HepG2 (cell line): ENCODE results near the gene PLCXD1. TPM values are rescaled to one million over a fixed set of nuclear protein-coding genes. Genes with fewer than 3 reads are reported as not detected.

Experiments used
- ATAC-seq: fragments of 200-7000 bp; cut with Tn5 transposase; 3 replicates; pipeline ENCODE4 v1.9.1; 2020; ENCODE audit warnings: mild to moderate bottlenecking, moderate library complexity
- BruUV-seq: library from RNA; stranded (reverse); fragments of 400-500 nt; replicated peaks from 2 replicates; lab custom pipeline; 2021; lab: Mats Ljungman, UMichigan
- CTCF ChIA-PET: fragments of 300-600 bp; formaldehyde crosslinking; extraction: SDS; loops from one replicate; lab custom pipeline; 2021; ENCODE audit warnings: low total read pairs, inconsistent platforms, low intra/inter-chr PET ratio; lab: Yijun Ruan, JAX
- POLR2A ChIA-PET: fragments of 350-600 bp; sonication (Branson Sonifier 250); formaldehyde crosslinking; loops from one replicate; lab custom pipeline; 2020; ENCODE audit warnings: antibody characterized with exemption, inconsistent platforms; lab: Yijun Ruan, JAX
- DNase-seq: peaks from one replicate; pipeline ENCODE4 v3.0.0-alpha.2; 2015; ENCODE audit warnings: low spot score
- FAIRE-seq: peaks from 3 replicates; lab custom pipeline; 2011; peaks lifted over from hg19 to GRCh38; lab: Jason Lieb, UNC
- H2AFZ ChIP-seq: one replicate; pipeline ENCODE4 v1.6.1; 2011; ENCODE audit warnings: low read length, inconsistent platforms
- H3K27ac ChIP-seq: fragments of 300-600 bp; 3 replicates; pipeline ENCODE4 v1.8.0; 2011; ENCODE audit warnings: mixed run types, mild to moderate bottlenecking, mixed read lengths, low read length, inconsistent platforms; ENCODE audit not compliant: insufficient read depth; ENCODE audit errors: extremely low read length
- H3K27me3 ChIP-seq, 2 experiments: fragments of 200-600 bp in 1 of 2; 2 replicates in 1 of 2; 3 replicates in 1 of 2; pipeline versions ENCODE4 v1.6.0 to v1.8.0; 2011; ENCODE audit warnings: low read length in 2 of 2, mild to moderate bottlenecking in 2 of 2, moderate library complexity in 2 of 2, inconsistent platforms in 1 of 2; ENCODE audit not compliant: insufficient read depth in 2 of 2, control insufficient read depth in 1 of 2
- H3K36me3 ChIP-seq, 2 experiments: fragments of 200-600 bp in 1 of 2; replicated peaks in 1 of 2; 2 replicates in 1 of 2; 3 replicates in 1 of 2; pipeline versions ENCODE4 v1.5.1 to v1.8.0; 2011; ENCODE audit warnings: low read length in 2 of 2, inconsistent platforms in 1 of 2; ENCODE audit not compliant: insufficient read depth in 2 of 2, control insufficient read depth in 1 of 2
- H3K4me1 ChIP-seq: 2 replicates; pipeline ENCODE4 v1.5.1; 2012; ENCODE audit warnings: low read length, inconsistent platforms; ENCODE audit not compliant: insufficient read depth
- H3K4me2 ChIP-seq: 2 replicates; pipeline ENCODE4 v1.6.0; 2011; ENCODE audit warnings: low read depth, low read length, inconsistent platforms
- H3K4me3 ChIP-seq, 3 experiments: fragments of 200-600 bp in 1 of 3; sonication (generic), shearing (Covaris generic) in 1 of 3; replicated peaks in 1 of 3; 2 replicates each; pipeline ENCODE4 v1.5.1; 2011 to 2016; ENCODE audit warnings: low read length in 3 of 3, inconsistent platforms in 2 of 3, low read depth in 2 of 3, mild to moderate bottlenecking in 2 of 3, control low read depth in 1 of 3, mixed read lengths in 1 of 3; ENCODE audit not compliant: insufficient read depth in 1 of 3
- H3K79me2 ChIP-seq: one replicate; pipeline ENCODE4 v1.6.1; 2011; ENCODE audit warnings: low read length, inconsistent platforms; ENCODE audit not compliant: insufficient read depth
- H3K9ac ChIP-seq: 2 replicates; pipeline ENCODE4 v1.6.0; 2011; ENCODE audit warnings: mild to moderate bottlenecking, low read depth, low read length, inconsistent platforms; ENCODE audit not compliant: insufficient read depth
- H3K9me3 ChIP-seq: 2 replicates; pipeline ENCODE4 v1.5.1; 2012; ENCODE audit warnings: mild to moderate bottlenecking, low read length
- H4K20me1 ChIP-seq: 2 replicates; pipeline ENCODE4 v1.6.0; 2011; ENCODE audit warnings: inconsistent platforms, mild to moderate bottlenecking, low read length, moderate library complexity; ENCODE audit not compliant: insufficient read depth
- AGO2 ChIP-seq: fragments of 200-400 bp; formaldehyde crosslinking; optimal IDR thresholded peaks from 2 replicates; pipeline ENCODE3; 2017; ENCODE audit warnings: mild to moderate bottlenecking, low read depth, low read length, moderate library complexity
- PHF5A ChIP-seq: IDR thresholded peaks from one replicate; pipeline ENCODE4 v1.6.1; 2018; ENCODE audit warnings: low read depth, missing genetic modification reagents; ENCODE audit not compliant: unreplicated experiment
- RBFOX2 ChIP-seq: fragments of 200-400 bp; formaldehyde crosslinking; IDR thresholded peaks from 2 replicates; pipeline ENCODE4 v1.6.1; 2017; ENCODE audit warnings: low read depth, mild to moderate bottlenecking, low read length
- WGBS: methylation state at CpG from one replicate; pipeline ENCODE4 v1.1.6; 2017; ENCODE audit warnings: low lambda C conversion rate; 5-methylcytosine and 5-hydroxymethylcytosine counted together
- in situ Hi-C: cut with HindIII; loops from 2 replicates; pipeline ENCODE4 v1.10.0; 2017; ENCODE audit warnings: low pct_unique_long_range_greater_than_20kb; ENCODE audit not compliant: extremely low pct_ligation_motif_present
- intact Hi-C: fragments of 100-400 bp; cut with micrococcal nuclease; formaldehyde crosslinking; loops from one replicate; pipeline ENCODE4 v1.10.0; 2022; ENCODE audit not compliant: unreplicated experiment
- polyA plus RNA-seq, 8 experiments: library from polyadenylated mRNA; depleted of rRNA in 3 of 8; stranded (reverse) in 7 of 8; unstranded in 1 of 8; fragments of >200 nt; fragmentation: Illumina TruSeq in 4 of 8; extraction: Trizol in 4 of 8; gene quantifications; 2 replicates each; pipeline versions ENCODE4 v1.2.1 to v1.2.3, GENCODE V29; 2011 to 2016; ENCODE audit warnings: low read depth in 4 of 8, missing spikeins in 1 of 8, mixed read lengths in 1 of 8; ENCODE audit not compliant: insufficient read depth in 1 of 8
- total RNA-seq, 5 experiments: library from RNA; depleted of rRNA; stranded (reverse); fragments of >200 nt; fragmentation: Illumina TruSeq; extraction: Trizol; gene quantifications; 2 replicates each; pipeline ENCODE4 v1.2.3, GENCODE V29; 2016; ENCODE audit warnings: low read depth in 1 of 5
- TF ChIP-seq, protein P1 (sequence below): sonication (generic); formaldehyde crosslinking; IDR thresholded peaks from 2 replicates; pipeline ENCODE4 v1.4.0; 2020; ENCODE audit warnings: missing genetic modification reagents, borderline replicate concordance

The PLCXD1 gene
- total and polyA plus RNA-seq, 2 of the 13 experiments (the other 11 are each of a cell fraction or from before 2014, with no cell fraction given) = 87.7 to 153 TPM

DNA sequence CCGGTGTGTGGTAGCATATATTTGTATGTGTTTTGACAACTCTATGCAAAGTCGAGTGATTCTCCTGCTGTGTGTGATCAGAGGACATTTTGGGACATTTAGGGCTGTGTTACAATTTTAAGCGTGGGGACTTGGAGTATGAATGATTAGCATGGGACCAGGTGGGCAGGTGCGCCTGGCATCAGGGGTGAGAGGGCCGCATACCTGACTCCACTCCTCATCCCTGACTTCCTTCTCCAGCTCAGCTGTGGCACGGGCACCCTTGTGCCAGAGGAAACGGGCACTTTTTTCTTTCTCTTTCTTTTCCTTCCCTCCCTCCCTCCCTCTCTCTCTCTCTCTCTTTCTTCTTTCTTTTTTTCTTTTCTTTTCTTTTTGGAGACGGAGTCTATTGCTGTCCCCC, 15.7 kb upstream of the PLCXD1 start (continued):
- no peak for TF ChIP-seq PHF5A

DNA sequence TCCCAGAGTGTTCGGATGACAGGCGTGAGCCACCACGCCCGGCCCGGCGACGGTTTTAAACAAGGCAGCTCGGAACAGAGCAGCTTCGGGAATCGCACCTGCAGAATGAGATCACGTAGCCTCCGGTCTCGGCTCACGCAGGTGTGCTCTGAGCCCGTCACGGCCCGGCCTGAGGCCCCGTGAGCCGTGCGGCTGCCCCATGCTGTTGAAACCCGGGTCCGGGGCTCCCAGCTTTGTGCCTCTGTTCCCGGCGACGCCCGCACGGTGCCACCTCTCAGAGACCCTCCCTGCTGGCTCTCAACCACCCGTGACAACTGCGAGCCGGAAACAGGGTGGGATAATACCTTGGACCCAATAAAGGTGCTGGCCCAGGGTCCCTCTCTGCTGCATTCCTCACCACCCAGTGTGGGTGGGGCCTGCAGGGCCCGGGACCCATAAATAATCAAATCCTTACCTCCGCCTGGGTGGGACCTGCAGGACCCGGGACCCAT, 13.4 kb upstream of the PLCXD1 start:
- ChIA-PET CTCF (no interaction called here), POLR2A (no interaction called here)
- Histone ChIP-seq H3K4me1 (peaks cover 34% of the 10 kb centered on the region), H3K4me2 (no peak overlapping the region), H3K9me3 (no peaks in the 10 kb centered on the region), H3K36me3 (no peaks in the 10 kb centered on the region), H2AFZ (no peak overlapping the region), H3K27ac (no peak overlapping the region), H3K27me3 (no peaks in the 10 kb centered on the region), H3K4me3 (no peak overlapping the region), H3K79me2 (no peaks in the 10 kb centered on the region), H4K20me1 (no peaks in the 10 kb centered on the region), H3K9ac (no peak overlapping the region)
- TF ChIP-seq RBFOX2 (0 out of 2 replicates have a peak, but pooled peaks have one; percentile 32), AGO2 (peak; percentile 19)
- TF ChIP-seq, protein P1, sequence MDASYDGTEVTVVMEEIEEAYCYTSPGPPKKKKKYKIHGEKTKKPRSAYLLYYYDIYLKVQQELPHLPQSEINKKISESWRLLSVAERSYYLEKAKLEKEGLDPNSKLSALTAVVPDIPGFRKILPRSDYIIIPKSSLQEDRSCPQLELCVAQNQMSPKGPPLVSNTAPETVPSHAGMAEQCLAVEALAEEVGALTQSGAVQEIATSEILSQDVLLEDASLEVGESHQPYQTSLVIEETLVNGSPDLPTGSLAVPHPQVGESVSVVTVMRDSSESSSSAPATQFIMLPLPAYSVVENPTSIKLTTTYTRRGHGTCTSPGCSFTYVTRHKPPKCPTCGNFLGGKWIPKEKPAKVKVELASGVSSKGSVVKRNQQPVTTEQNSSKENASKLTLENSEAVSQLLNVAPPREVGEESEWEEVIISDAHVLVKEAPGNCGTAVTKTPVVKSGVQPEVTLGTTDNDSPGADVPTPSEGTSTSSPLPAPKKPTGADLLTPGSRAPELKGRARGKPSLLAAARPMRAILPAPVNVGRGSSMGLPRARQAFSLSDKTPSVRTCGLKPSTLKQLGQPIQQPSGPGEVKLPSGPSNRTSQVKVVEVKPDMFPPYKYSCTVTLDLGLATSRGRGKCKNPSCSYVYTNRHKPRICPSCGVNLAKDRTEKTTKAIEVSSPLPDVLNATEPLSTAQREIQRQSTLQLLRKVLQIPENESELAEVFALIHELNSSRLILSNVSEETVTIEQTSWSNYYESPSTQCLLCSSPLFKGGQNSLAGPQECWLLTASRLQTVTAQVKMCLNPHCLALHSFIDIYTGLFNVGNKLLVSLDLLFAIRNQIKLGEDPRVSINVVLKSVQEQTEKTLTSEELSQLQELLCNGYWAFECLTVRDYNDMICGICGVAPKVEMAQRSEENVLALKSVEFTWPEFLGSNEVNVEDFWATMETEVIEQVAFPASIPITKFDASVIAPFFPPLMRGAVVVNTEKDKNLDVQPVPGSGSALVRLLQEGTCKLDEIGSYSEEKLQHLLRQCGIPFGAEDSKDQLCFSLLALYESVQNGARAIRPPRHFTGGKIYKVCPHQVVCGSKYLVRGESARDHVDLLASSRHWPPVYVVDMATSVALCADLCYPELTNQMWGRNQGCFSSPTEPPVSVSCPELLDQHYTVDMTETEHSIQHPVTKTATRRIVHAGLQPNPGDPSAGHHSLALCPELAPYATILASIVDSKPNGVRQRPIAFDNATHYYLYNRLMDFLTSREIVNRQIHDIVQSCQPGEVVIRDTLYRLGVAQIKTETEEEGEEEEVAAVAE (CRISPR knock-in tag) = no peak
- ATAC-seq (no peak), DNase-seq (no peak), FAIRE-seq (no peak)
- intact Hi-C loops = no loop called here
- in situ Hi-C loops = no loop called here
- BruUV-seq = no TSS peak
- WGBS = 95% methylated on average over 16 of the region's 33 CpGs
